D721Med (cell line): ENCODE measurements around the gene ZNF366.

Experiments
- DNase-seq: peaks from one replicate; pipeline ENCODE4 v3.0.0; 2011; ENCODE audit warnings: low spot score; ENCODE audit not compliant: insufficient read length
- FAIRE-seq: peaks from 2 replicates; lab custom pipeline; 2011; peaks lifted over from hg19 to GRCh38; lab: Jason Lieb, UNC
- CTCF ChIP-seq: IDR thresholded peaks from 2 replicates; pipeline ENCODE4 v1.5.1; 2012; ENCODE audit warnings: mild to moderate bottlenecking, control low read depth; ENCODE audit not compliant: insufficient read depth; ENCODE audit errors: missing control alignments

ZNF366 gene

GRCh38 chr5:72507231-72507906, at the start of gene ZNF366:
ZNF366 (minus strand) TSS chr5:72507410; CDS start chr5:72461496, 45,914 bp downstream.
- no peak for TF ChIP-seq CTCF
- no peak for FAIRE-seq
- no peak for DNase-seq

- peak; percentile 15 for TF ChIP-seq CTCF
- DNase-seq (no peak), FAIRE-seq (no peak)
These were observed 49.3 kb upstream of the ZNF366 start for GRCh38 chr5:72556351-72557166.

GRCh38 chr5:72555871-72556270, 48.7 kb upstream of the ZNF366 start:
- FAIRE-seq (no peak), DNase-seq (no peak)
- TF ChIP-seq CTCF: no peak

GRCh38 chr5:72554897-72555296, 47.7 kb upstream of the ZNF366 start:
- TF ChIP-seq CTCF: no peak

GRCh38 chr5:72552041-72552557, 44.9 kb upstream of the ZNF366 start:
- DNase-seq (no peak), FAIRE-seq (no peak)

More at GRCh38 chr5:72554897-72555296, 47.7 kb upstream of the ZNF366 start:
- no peak for FAIRE-seq
- no peak for DNase-seq

GRCh38 chr5:72550595-72550994, 43.4 kb upstream of the ZNF366 start:
- TF ChIP-seq CTCF: no peak
- DNase-seq: no peak
- no peak for FAIRE-seq

More at GRCh38 chr5:72552041-72552557, 44.9 kb upstream of the ZNF366 start:
- no peak for TF ChIP-seq CTCF
